ENCODE measurements around the gene CELF4.

DNA sequence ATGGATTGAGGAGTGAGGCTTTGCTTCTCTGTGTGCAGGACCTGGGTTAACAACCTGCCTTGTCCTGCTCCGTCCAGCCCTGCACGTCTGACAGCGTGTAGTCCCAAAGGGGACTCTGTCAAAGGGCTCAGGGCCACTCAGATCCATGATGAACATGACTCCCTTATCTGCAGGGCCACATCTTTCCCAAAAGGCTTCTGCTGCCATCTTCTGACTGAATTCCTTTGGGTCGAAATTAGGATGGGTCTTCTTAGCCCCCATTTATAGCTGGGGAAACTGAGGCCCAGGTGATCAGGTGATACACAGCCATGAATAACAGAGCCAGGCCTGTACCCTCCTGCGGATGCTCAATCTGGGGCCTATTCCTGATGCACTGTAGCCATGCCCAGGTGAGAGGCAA, 109.2 kb downstream of the CELF4 start:
- TF ChIP-seq SPI1 (IDR thresholded peaks at IDR 0.05; ENCODE audit: low read depth, low read length) (no peak), TAF1 (IDR thresholded peaks at IDR 0.05; ENCODE audit: low read depth, low read length) (no peak), POLR2AphosphoS5 (IDR thresholded peaks at IDR 0.05; ENCODE audit: low read depth, low read length) (no peak), POLR2A (IDR thresholded peaks at IDR 0.05; ENCODE audit: low read depth, low read length) (no peak), PAX5 (IDR thresholded peaks at IDR 0.05; ENCODE audit: insufficient read depth, low read length, severe bottlenecking) (no peak)

Data from GM12891 (cell line).